ENCODE data around the gene LSS.
A peak's percentile ranks its signal among the peaks of the same experiment; 100 is the strongest.

The LSS gene

DNA sequence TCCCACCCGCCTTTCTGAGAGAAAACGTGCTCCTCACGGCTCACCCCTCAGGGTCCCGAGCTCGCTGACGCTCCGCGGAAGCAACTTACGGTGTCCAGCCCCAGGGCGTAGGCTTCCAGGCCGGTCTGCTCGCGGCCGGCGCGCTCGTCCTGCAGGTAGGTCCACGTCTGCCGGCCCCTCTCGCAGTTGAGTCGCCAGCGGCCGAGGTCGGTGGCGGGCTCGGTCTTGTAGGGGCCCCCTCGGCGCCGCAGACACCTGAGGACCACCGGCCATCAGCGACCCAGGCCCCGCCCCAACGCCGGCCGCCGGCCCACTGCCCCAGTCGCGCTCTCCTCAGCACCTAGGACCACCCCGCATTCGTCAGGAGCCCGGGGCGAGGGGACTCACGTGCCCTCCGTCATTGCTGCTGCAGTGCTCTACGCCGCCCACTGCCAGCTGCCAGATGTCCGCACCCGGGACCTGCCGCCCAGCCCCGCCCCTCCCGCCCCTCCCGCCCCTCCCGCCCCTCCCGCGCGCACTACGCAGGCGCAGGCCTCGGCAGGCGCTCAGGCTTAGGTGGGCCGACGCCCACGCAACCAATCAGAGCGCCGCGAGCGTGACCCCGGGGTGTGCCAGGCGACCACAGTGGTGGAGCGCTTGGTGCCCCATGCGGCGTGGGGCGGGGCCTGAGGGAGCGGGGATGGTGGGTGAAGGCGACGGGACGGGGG is at the start of gene LSS:
LSS (minus strand) TSS at position 430 of the 707 bp plus-strand sequence; CDS start at position 401, 29 bp downstream.
- DNase-seq, result peak; percentile 96

DNA sequence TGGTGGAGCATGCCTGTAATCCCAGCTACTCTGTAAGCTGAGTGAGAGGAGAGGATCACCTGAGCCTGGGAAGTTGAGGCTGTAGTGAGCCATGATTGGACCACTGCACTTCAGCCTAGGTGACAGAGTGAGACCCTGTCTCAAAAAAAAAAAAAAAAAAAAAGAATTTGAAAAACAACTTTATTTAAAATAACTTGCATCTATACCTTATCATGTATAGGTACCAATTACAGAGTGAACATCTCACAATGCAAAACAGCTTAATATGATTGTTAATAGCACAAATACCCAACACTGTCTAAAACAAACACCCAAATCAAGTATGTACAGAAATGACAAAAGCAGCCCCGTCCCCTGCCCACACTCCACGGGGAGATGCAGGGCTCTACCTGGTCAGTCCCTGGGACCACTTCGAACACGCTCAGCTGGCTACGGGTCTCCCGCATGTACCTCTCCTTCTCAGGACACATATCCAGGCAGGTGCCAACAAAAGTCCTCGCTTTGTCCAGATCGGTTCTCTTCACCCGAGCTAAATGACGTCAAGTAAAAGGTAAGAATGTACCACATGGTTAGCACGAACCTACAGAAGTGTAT is 46.3 kb upstream of the LSS start:
- no peak for DNase-seq

DNA sequence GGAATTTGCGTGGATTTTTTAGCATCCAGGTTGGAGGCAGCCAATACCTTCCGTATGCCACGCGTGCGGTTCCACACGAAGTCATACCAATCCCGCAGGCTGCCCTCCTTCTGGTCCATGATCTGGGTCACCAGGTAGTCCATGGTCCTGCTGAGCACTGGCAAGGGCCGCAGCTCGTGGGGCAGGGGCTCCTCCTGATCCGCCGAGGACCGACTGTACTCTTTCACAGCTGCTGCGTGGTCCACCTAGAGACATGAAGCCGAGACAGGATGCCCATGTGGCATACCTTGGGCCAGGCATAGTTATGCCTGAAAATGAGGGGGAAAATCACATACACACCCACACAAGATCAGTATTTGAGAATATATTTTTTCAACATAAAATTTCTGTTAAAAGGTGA is 44.8 kb upstream of the LSS start:
- DNase-seq, result no peak

DNA sequence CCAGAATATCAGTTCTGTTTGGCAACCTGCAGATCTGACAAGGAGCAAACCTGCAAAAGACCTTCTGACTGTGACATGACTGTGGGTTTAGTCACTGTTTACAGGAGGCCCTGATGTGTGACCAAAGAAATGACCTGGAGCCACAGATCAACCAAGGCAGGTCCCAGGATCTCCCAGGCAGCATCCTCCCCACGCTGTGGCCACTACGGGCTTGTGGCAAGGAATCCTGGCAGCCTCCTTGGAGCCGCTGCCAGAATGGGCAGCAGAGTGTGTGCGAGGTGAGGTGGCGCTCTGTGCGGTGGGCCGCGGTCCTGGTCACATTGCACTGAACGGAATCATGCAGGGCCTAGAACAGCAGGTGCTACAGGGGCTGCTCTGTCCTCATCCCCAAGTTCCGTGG is 40.9 kb upstream of the LSS start:
- DNase-seq, result no peak

DNA sequence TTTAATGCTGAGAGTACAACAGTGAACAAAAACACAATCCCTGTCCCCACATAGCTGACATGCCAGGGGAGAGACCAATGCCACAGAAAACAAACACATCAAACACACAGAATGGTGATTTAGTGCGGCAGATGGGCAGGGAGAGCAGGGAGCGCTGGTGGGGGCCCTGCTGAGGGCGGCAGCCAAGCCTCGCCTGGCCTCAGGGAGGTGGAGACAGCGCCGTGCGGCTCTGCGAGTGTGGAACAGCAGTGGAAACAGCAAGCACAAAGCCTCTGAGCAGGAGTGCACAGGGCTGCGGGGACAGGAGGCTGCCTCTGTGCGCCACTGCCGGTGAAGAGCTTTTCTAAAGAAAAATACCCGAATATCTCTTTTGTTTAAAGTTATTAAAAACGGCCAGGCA is 39.8 kb upstream of the LSS start:
- DNase-seq, result no peak

DNA sequence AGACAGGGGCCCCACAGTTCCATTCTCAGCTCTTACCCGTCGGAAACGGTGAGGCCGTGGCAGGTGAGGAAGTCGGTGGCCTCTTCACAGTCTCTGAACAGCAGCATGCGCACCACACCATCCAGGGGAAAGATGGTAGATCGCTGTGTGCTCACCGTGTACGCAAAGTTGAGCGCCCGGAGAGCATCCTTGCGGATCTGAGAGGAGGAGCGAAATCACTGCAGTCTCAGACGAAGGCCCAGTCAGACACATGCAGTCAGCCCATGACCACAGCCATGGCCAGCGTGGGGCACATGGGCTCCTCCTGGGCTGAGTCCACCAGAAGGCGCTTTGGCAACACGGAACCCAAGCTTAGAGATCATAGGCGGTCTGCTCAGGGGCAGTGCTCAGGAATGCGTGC is 38.4 kb upstream of the LSS start:
- DNase-seq, result no peak

DNA sequence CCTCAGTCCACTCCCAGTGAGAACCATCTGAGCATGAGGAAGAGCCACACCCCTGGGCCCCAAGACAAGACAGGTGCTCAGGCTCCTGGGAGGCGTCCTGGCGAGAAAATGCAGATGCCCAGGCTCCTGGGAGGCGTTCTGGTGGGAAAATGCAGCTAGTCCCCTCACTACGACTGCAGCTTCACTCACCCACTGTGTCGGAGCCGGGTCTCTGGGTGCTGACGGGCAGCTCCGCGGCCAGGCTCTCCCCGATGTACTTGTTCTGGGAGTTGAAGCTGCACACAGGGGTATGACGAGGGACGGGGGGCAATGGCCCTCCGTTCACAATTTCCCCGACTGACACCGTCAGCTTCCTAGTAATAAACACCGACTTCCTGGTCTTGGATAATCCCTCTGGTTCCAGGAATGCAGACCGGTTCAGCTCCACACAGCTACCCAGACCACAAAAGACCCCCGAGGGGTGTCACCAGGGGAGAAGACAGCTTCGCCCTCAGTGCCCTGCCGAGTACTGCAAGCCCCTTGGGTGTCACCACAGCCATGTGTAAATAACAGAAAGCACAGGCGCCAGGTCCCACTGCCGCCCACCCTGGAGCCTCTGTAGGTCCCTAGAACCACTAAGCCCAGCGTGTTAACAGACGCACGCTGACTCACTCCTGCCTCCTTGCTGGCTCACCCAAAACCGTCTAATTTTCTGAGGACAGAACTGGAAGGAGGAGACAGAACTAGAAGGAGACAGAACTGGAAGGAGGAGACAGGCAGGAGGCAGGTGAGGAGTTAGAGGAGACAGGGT is 37.4 kb upstream of the LSS start:
- DNase-seq, result no peak

DNA sequence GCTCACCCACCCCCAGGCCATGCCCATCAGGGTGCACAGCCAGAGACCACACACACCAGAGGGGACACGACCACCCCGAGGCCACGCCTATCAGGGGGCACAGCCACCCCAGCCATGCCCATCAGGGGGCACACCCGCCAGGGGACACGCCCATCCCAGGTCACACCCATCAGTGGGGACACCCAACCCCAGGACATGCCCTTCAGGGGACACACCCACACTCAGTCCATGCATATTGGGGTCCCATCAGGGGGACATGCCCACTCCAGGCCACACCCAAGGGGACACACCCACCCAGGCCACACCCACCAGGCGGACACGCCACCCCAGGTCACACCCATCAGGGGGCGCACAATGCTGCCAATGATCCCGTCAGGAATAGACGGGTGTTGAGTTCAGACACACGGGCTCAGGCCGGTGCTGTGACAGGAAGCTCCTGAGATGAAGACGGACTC is 36.1 kb upstream of the LSS start:
- DNase-seq, result no peak

DNA sequence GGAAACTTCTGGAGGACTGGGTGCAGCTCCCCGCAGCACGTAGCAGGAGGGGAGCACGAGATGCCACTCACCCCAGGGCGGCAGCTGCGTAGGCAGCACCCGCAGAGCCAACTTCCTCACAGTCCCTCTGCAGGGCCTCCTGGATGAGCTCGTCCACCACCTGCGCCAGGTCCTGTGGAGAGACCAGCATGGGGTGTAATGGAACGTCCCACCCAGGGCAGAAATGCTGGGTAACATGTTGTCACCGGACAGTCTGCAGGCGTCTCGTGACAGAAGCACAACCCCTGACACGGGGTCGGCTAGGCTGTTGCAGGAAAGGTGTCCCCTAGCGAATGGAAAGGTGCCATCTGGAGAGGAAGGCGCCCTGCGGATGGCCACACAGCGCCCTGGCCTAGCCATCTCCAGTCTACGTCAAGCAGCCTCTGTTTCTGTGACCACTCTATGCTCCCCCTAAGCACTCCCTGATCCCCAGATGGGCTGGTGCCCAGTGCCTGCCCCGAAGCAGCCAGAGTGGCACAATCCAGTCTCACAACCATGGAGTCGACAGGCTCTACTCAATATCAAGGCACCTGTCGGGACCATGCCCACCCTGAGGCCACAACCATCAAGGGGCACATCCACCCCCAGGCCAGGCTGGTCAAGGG is 35.6 kb upstream of the LSS start:
- no peak for DNase-seq

DNA sequence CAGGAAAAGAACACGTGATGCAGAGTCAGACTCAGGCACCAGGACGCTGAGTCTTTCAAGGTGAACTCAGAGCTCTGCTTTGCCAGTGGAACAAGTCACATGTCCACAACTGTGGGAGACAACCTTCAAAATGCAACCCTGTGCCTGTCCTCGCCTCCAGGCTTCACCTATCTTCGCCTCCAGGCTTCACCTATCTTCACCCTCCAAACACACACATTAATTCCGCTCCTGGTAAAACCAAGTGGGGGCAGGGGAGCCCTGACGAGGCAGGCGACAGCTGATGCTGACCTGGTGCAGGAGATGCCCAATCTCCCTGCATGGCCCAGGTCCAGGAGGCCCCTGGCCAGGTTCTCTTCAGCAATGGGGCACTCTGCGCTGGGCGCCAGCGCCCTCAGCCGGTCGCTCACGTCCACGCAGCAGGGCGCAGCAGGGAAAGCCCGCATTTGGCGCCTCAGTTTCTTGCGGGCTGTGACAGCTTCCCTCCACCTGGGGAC is 28.0 kb upstream of the LSS start:
- no peak for DNase-seq

DNA sequence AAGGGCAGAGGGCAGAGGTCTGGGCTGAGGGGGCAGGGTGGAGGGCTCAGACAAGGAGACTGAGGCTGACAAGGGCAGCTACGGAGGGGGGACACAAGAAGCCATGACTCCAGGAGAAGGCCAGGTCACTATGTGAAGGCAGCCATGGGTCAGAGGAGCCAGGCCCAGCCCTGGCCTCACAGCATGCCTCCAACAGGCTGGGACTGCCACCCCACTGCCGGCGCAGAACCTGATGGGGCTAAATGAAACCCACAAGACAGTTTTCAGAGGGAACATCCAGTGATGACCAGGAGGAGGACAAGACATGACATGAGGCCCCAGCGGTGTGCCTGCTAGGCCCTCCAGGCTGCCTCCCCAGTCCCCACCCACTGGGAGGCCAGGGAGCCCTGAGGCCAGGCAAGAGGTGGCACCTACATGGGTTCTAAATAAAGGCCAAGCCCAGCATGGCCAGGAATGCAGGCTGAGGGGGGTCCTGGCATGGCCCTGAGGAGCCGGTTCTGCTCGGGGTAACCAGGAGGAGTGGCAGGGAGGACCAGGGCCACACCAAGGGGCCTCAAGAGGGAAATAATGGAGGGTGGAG is 27.3 kb upstream of the LSS start:
- no peak for DNase-seq

DNA sequence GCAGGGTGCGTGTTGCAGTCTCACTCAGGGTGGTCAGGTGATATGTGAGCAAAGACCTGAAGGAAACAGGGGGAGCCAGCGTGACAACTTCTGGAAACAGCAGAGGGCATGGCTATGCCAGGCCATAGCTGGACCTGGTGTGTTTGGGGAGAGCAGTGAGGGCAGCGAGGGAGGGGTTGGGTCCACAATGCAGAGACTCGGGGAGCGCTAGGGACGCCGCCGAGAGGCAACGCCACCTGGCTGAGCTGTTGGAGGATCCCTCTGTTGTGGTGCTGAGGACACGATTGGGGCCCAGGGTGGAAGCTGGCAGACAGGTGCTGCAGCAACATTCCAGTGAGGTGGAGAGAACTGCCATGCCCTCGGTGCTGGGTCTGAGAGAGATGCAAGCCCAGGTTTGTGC is 26.6 kb upstream of the LSS start:
- no peak for DNase-seq

DNA sequence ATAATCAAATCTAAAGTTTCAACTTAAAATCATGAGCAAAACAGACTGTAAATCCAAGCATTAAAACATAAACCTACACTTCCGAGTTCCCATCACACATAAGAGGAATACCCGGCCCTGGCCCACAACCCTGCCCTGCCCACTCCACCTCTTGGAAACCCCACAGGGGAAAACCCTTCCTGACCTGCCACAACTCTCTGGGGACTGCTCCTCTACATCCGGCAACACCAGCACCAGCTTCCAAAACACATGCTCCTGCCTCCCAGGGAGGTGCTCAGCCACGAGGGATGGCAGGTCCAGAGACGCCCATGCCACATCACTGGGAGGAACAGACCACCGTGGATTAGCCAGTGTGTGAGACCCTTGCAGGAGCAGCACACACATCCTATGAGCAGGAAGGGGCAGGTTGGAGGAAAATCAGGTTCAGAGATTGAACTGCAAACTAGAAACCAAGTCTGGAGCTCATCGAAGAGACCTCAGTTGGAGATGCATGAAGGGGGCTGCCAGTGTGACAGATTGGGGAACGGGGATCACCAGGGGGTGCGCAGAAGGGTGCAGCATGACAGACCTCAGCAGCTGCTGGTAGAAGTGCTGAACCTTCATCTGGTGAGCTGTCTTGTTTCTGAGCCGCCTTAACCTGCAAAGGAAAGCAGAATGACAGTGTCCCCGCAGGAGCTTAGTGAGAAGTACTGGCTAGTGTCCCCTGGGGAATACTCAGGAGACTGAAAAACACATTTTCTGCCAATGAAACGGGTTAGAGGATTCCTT is 25.8 kb upstream of the LSS start:
- no peak for DNase-seq

DNA sequence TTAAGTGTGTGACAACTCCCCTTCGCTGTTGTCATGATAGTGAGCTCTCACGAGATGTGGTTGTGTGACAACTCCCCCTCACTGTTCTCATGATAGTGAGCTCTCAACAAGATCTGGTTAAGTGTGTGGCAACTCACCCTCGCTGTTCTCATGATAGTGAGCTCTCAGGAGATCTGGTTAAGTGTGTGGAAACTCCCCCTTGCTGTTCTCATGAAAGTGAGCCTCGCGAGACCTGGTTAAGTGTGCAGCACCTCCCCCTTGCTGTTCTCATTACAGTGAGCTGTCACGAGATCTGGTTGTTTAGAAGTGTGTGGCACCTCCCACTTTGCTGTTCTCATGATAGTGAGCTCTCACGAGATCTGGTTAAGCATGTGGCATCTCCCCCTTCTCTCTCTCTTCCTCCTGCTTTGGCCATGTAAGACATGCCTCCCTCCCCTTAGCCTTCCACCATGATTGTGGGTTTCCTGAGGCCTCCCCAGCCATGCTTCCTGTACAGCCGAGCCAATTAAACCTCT is 25.1 kb upstream of the LSS start:
- no peak for DNase-seq

DNA sequence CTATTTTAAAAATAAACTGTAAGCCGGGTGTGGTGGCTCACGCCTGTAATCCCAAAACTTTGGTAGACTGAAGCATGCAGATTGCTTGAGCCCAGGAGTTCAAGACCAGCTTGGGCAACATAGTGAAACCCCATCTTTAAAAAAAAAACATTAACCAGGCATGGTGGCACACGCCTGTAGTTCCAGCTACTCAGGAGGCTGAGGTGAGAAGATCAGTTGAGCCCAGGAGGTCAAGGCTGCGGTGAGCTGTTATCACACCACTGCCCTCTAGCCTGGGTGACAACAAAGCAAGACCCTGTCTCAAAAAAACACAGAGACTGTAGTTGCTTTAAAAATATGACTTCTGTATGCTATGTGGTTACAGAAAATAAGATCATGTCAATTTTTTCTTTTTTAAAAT is 24.3 kb upstream of the LSS start:
- DNase-seq, result no peak

DNA sequence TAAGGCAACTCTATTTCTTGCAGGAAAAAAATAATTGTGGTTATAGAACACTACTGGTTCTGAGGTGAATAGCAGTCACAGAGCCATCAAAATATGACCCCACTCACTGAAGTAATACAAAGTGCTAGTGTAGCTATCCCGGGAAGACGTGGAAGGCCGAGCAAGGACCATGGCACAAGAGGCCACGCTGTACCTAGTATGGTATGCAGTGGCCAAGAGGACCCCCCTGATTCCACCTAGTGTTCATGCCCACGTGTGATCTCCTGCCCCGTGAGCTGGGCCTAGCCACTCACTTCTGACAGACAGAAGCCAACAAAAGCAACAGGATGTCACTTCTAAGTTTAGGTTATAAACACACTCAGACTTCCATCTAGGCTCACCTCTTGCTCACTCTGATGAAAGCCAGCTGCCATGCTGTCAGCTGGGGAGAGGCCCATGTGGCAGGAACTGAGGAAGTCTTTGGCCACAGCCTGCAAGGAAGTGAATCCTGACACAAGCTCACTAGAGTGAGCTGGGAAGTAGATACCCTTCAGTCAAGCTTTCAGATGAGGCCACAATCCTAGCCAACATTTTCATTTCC is 21.7 kb upstream of the LSS start:
- no peak for DNase-seq

DNA sequence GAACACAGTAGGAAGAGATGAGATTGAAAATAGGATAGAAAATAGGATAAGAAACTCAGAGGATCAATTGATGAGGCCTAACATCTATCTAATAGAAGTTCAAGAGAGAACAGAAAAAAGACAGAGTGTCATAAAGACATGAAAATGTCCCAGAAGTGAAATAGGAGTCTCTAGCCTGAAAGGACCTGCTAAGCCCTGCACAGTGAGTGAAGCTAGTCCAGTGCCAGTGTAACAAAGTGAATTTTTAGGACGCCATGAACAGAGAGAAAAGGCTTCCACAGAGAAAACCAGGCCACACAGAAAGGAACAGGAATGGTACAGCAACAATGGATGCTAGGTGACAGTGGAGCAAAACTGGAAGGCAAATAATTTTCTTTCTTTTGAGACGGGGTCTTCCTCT is 20.3 kb upstream of the LSS start:
- no peak for DNase-seq

DNA sequence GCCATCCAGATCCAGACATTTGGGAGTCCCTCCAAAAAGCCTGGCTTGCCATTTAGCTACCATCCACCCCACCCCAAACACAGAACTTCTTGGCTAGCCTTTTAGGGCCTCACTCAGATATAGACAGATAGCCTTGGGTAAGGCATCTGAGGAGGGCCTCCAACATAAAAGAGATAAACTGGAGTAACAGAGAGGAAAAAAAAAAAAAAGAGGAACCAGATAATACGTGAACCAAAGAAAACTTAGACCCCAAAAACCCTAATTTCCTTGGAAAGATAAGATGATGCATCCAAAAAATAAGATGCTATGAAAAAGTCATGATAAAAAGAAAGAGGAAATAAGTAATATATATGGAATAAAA is 19.8 kb upstream of the LSS start:
- DNase-seq, result no peak

DNA sequence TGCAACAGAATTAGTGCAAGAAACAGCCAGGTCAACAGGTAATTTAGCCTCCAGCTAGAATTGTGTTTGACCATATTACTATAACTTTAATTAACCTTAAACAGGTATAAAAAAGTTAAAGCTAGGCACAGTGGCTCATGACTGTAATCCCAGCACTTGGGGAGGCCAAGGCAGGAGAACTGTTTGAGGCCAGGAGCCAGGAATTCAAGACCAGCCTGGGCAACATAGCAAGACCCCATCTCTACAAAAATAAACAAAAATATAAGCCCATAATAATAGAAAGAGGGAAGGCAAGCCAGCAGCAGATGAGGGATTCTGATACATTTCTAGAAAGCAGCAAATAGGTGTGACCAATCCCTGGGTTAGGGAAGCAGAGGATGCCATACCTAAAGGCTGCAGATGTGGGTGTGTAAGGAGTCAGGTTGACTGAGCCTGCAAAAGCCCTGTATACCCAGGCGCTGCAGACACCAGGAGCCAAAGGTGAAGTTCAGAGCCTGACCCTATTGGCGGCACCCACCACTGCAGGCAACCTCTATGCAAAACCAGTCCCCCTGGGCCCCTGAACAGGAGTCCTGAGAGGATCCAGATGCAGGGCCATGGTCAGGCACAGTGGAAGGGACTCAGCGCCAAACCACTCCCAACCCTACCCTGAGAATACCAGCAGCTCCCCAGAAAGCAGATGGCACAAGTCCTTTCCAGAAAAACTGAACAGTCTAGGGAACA is 19.3 kb upstream of the LSS start:
- no peak for DNase-seq

DNA sequence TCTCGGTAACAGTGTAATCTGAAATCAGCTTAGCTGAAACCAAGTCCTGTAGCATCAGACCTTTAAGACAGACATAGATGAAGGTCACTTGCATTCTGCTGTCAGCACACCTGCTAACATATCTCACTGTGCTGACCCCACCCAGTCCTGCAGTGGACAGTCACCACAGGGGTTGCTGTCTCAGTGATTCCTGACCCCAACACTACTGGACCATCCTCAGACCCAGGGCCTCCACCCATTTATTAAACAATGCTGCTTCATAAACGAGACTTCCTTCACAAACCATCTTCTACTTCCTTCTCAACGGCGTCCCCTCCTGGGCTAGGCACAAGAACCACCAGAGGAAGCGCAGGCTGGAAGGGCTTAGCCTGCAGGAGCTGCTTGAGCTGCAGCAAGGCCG is 17.8 kb upstream of the LSS start:
- DNase-seq, result no peak

All from right forelimb (tissue), 1 donor.